GM19455 (cell line): ENCODE results near the gene RTRAF.

Source experiments
- ATAC-seq: cut with Tn5 transposase; IDR thresholded peaks from one replicate; pipeline ENCODE4 v1.9.1; 2021; ENCODE audit not compliant: unreplicated experiment

The RTRAF gene

GRCh38 chr14:51993285-51993920 is 4.1 kb downstream of the RTRAF start:
- no peak for ATAC-seq

GRCh38 chr14:51996148-51996746 is 6.9 kb downstream of the RTRAF start:
- ATAC-seq, result no peak

- ATAC-seq, result no peak
Measured at GRCh38 chr14:51998348-51998747, 9.0 kb downstream of the RTRAF start.

GRCh38 chr14:51999084-51999483 is 9.7 kb downstream of the RTRAF start:
- ATAC-seq, result no peak

- ATAC-seq, result no peak
Measured at GRCh38 chr14:52000019-52000582, 10.8 kb downstream of the RTRAF start.

GRCh38 chr14:52000696-52001095 is 11.3 kb downstream of the RTRAF start:
- no peak for ATAC-seq

- no peak for ATAC-seq
Measured at GRCh38 chr14:52002542-52002941, 13.2 kb downstream of the RTRAF start.

GRCh38 chr14:52003324-52003723 is 14.0 kb downstream of the RTRAF start:
- no peak for ATAC-seq

- ATAC-seq, result no peak
Measured at GRCh38 chr14:52005625-52006024, 16.3 kb downstream of the RTRAF start.

- ATAC-seq, result no peak
Measured at GRCh38 chr14:52006361-52006760, 17.0 kb downstream of the RTRAF start.

- ATAC-seq, result no peak
Measured at GRCh38 chr14:52007211-52007610, 17.9 kb downstream of the RTRAF start.

GRCh38 chr14:52007637-52008036 is 18.3 kb downstream of the RTRAF start:
- no peak for ATAC-seq

GRCh38 chr14:52008136-52008535 is 18.8 kb downstream of the RTRAF start:
- no peak for ATAC-seq

- no peak for ATAC-seq
Measured at GRCh38 chr14:52010173-52010693, 20.9 kb downstream of the RTRAF start.

GRCh38 chr14:52011523-52011922 is 22.2 kb downstream of the RTRAF start:
- no peak for ATAC-seq

GRCh38 chr14:52012635-52013034 is 23.3 kb downstream of the RTRAF start:
- no peak for ATAC-seq

GRCh38 chr14:52013984-52014600 is 24.7 kb downstream of the RTRAF start:
- ATAC-seq, result no peak

GRCh38 chr14:52014601-52015267 is 25.4 kb downstream of the RTRAF start:
- ATAC-seq, result no peak

GRCh38 chr14:52015411-52016030 is 26.2 kb downstream of the RTRAF start:
- no peak for ATAC-seq

- ATAC-seq, result no peak
Measured at GRCh38 chr14:52018252-52018651, 28.9 kb downstream of the RTRAF start.

GRCh38 chr14:52018970-52019369 is 29.6 kb downstream of the RTRAF start:
- no peak for ATAC-seq
